Stimulated activated CD4-positive, alpha-beta T cell treated with anti-CD3 and anti-CD28 coated beads, Interleukin-4, amount 100 ng/mL, for 1 hour (primary cell): ENCODE data around the gene MRPS33.
A peak's percentile ranks its signal among the peaks of the same experiment; 100 is the strongest.
"Not testable (repeated sequence)": the region's sequence is repeated elsewhere in the genome, so short reads cannot be mapped to it uniquely, and the experiment has no call there.

Experiments used
- DNase-seq: peaks from one replicate; pipeline ENCODE4 v3.0.0-alpha.2; 2020

The MRPS33 gene

GRCh38 chr7:141014524-141015395 lies at the start of gene MRPS33:
MRPS33 (minus strand) TSS chr7:141014952; CDS start chr7:141010633, 4,319 bp downstream.
- peak; percentile 94 for DNase-seq

- no peak for DNase-seq
These were observed 43.0 kb upstream of the MRPS33 start for GRCh38 chr7:141057788-141058187.

GRCh38 chr7:141055146-141055545 lies 40.4 kb upstream of the MRPS33 start:
- DNase-seq = no peak

GRCh38 chr7:141053626-141054025 lies 38.9 kb upstream of the MRPS33 start:
- peak; percentile 30 for DNase-seq

GRCh38 chr7:141045842-141046620 lies 31.3 kb upstream of the MRPS33 start:
- no peak for DNase-seq

GRCh38 chr7:141045126-141045841 lies 30.5 kb upstream of the MRPS33 start:
- no peak for DNase-seq

GRCh38 chr7:141043616-141044015 lies 28.9 kb upstream of the MRPS33 start:
- no peak for DNase-seq

- no peak for DNase-seq
These were observed 27.8 kb upstream of the MRPS33 start for GRCh38 chr7:141042222-141043193.

- DNase-seq = no peak
These were observed 24.6 kb upstream of the MRPS33 start for GRCh38 chr7:141039376-141039775.

- DNase-seq = not testable (repeated sequence)
These were observed 23.3 kb upstream of the MRPS33 start for GRCh38 chr7:141038100-141038499.

GRCh38 chr7:141032539-141033323 lies 18.0 kb upstream of the MRPS33 start:
- not testable (repeated sequence) for DNase-seq

- DNase-seq = no peak
These were observed 14.0 kb upstream of the MRPS33 start for GRCh38 chr7:141028767-141029166.

GRCh38 chr7:141027043-141027442 lies 12.3 kb upstream of the MRPS33 start:
- no peak for DNase-seq

- no peak for DNase-seq
These were observed 9.9 kb upstream of the MRPS33 start for GRCh38 chr7:141024668-141025067.

- DNase-seq = no peak
These were observed 8.5 kb upstream of the MRPS33 start for GRCh38 chr7:141023295-141023694.

- DNase-seq = no peak
These were observed 2.8 kb upstream of the MRPS33 start for GRCh38 chr7:141017555-141017954.

GRCh38 chr7:141016349-141016748 lies 1.6 kb upstream of the MRPS33 start:
- no peak for DNase-seq

- DNase-seq = no peak
These were observed 628 bp downstream of the MRPS33 start for GRCh38 chr7:141014125-141014523.

- no peak for DNase-seq
These were observed 1.4 kb downstream of the MRPS33 start for GRCh38 chr7:141013345-141013715.

GRCh38 chr7:141012696-141013344 lies 1.9 kb downstream of the MRPS33 start:
- DNase-seq = no peak
